GM12864 (cell line): Measurements from ENCODE around the gene TRAF7.
A peak's percentile ranks its signal among the peaks of the same experiment; 100 is the strongest.
"Not testable (repeated sequence)": the region's sequence is repeated elsewhere in the genome, so short reads cannot be mapped to it uniquely, and the experiment has no call there.

Source experiments
- DNase-seq: peaks from one replicate; pipeline ENCODE4 v3.0.0-alpha.2; 2011; ENCODE audit warnings: low read depth
- H3K4me3 ChIP-seq: 2 replicates; pipeline ENCODE4 v1.5.1; 2011; ENCODE audit warnings: mild to moderate bottlenecking, low read depth, low read length, control low read depth
- TF ChIP-seq, protein P1 (sequence below): IDR thresholded peaks from 2 replicates; pipeline ENCODE4 v1.5.1; 2011; ENCODE audit warnings: low read depth, mild to moderate bottlenecking, moderate library complexity, low read length, control low read depth, inconsistent platforms; ENCODE audit errors: missing control alignments

Gene TRAF7

DNA sequence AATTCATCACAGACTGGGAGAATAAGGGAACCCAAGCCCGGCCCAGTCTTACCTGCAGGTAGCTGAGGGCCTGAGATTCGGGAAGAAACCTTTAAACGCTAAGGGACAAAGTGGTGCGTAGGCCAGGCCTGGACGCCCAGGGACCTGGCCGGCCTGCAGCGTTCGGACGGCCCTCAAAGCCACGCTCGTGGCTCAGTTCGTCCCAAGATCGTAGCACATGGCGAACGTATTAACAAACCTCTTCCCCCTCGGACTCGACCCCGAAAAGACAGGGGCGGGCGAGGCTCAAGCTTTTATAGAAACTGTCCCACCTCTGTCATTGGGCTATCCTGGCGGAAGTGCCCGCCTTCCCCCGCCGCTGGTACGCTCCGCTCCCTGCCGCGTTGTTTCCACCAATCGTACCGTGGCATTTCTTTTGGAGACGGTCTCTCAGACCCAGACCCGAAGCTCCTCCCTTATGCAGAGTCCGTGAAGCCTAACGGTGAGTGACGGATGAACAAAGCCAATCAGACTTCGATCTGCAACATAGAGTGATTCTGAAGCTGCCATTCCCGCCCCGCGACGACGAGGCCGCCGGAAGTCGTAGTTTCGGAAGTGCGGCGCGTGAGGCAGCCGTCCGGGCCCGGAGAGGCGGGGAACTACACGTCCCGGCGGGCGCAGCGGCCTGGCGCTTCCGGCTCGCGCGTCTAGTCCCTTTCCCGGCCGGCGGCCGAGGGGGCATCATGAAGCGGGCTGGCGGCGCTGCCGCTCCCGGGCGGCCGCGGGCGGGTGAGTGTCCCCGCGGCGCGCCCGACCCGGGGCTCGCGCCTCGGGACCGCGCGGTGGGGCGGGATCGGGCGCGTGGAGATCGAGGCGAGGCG, at the start of gene TRAF7:
Gene TRAF7, plus strand, starts transcription at position 692 of the 860 bp plus-strand sequence. CDS start 8,139 bp downstream, outside the sequence.
- TF ChIP-seq, protein P1, sequence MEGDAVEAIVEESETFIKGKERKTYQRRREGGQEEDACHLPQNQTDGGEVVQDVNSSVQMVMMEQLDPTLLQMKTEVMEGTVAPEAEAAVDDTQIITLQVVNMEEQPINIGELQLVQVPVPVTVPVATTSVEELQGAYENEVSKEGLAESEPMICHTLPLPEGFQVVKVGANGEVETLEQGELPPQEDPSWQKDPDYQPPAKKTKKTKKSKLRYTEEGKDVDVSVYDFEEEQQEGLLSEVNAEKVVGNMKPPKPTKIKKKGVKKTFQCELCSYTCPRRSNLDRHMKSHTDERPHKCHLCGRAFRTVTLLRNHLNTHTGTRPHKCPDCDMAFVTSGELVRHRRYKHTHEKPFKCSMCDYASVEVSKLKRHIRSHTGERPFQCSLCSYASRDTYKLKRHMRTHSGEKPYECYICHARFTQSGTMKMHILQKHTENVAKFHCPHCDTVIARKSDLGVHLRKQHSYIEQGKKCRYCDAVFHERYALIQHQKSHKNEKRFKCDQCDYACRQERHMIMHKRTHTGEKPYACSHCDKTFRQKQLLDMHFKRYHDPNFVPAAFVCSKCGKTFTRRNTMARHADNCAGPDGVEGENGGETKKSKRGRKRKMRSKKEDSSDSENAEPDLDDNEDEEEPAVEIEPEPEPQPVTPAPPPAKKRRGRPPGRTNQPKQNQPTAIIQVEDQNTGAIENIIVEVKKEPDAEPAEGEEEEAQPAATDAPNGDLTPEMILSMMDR, result no peak
- DNase-seq, result peak; percentile 100
- H3K4me3 ChIP-seq, result peak within 1 kb of the TSS; percentile 98

DNA sequence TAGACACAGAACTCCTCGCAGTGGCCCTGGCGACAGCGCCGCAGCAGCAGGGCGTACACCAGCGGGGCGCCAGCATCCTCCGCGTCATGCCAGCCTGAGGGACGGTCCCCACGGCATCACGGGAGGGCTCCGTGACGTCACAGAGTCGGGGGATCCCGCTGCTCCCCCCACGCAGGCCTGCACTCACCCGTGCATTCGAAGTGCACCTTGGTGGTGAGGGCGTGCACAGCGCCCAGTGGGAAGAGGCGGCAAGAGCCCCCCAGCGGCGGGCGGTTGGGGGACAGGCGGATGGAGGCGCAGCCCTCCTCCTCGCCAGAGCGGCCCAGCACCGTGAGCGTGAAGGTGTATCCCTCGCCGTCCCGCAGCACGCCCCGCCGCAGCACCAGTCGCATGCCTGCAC, 49.4 kb upstream of the TRAF7 start:
- not testable (repeated sequence) for DNase-seq, H3K4me3 ChIP-seq

DNA sequence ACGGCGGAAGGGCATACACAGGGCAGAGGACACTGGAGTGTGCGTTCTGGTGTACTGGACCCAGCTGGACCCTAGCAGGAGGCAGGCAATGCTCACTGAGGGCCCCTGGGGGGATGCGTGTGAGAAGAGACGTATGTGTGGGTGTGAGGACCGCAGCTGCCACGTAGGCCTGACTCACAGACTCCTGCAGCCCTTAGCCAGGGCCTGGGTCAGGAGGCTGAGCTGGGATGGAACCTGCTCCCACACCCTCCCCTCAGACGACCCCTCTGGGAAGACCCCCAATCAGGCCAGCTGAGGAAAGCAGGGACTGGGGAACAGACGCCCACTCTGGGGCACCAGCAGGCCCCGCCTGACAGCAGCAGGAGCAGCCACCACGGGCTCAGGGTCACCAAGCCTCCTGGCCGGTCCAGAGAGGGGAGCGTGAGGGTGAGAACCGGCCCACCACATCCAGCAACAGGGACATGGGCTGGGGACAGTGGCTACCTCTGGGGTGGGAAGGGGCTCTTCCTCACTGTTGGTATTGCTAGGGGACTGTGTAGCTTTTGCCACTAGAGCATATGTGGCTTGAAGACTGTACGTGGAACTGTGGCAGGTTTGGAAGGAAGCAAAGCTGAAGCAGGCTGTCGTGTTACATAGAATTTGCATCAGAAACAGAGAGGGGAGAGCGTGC, 48.3 kb upstream of the TRAF7 start:
- not testable (repeated sequence) for DNase-seq, H3K4me3 ChIP-seq

DNA sequence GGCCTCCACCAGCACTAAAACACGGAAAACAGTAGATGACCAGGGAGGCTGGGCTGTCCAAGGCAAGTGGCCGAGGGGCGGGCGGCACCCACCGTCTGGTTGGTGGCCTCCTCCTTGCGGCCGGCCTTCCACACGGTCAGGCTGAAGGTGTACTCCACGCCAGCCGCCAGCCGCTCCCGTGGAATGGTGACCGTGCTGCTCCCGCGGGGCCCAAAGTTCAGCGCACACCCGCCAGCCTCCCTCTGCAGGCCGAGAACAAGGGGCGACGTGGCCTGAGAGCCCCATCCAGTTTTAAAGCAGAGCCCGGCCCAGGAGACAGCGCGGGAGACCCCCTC, 47.8 kb upstream of the TRAF7 start:
- DNase-seq, H3K4me3 ChIP-seq: not testable (repeated sequence)

DNA sequence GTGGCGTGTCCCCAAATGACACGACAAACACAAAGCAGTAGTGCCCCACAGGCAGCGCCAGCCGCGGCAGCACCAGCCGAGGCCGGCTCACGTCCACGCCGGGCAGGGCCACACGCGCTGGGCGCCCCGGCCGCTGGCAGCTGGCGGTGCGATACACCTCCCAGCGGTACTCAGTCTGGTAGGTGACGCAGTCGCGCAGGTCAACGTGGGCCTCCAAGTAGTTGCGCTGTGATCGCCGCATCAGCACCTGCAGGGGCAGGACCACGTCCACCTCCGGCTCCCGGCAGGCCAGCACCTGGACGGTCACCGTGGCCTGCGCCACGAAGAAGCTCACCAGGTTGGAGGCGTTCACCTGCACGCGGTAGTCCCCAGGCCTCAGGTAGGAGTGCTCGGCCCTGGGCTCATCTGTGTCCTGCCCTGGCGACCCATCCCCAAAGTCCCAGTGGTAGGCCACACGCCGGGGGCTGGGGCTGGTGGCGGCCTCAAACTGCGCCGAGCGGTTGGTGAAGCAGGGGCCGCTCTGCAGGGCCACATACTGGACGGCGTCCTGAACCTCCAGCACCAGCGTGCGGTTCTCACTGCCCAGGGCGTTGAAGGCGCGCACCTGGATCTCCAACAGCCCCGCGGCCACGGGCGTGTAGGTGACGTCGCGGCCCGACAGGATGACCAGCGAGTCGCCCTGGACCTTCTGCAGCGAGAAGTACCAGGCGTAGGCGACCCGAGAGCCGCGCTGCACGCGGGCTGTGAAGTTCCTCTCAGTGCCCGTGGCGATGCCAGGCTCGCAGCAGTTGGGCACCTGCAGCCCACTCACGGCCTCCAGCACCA, 46.9 kb upstream of the TRAF7 start:
- not testable (repeated sequence) for H3K4me3 ChIP-seq, DNase-seq

DNA sequence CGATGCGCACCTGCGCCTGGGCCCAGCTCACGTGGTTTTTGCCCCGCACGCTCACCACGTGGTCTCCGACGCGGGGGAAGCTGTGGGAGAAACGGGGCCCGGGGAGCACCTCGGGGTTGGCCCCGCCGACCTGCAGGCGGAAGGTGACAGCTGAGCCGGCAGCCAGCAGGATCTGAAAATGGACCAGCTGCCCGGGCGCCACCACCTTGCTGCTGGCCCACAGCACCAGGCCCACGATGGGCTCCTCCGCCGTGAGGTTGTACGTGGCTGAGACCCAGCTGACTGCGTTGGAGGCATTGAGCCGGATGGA, 46.4 kb upstream of the TRAF7 start:
- not testable (repeated sequence) for DNase-seq, H3K4me3 ChIP-seq

DNA sequence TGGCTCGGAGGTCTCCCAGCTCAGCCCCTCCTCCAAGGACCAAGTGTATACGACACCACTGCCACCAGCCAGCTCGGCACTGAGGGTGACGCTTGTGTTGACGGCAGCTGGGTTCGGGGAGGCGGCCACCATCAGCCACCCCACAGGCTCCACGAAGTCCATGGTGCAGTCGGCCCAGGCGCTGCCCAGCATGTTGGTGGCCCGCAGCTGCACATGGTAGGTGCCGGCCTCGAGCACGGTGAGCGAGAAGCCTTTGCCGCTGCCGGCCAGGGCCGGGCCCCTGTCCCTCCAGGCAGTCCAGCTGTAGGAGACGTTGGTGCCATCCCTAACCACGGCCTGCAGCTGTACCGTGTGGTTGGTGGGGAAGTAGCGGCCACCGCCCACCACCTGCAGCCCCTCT, 45.7 kb upstream of the TRAF7 start:
- DNase-seq, result not testable (repeated sequence)

DNA sequence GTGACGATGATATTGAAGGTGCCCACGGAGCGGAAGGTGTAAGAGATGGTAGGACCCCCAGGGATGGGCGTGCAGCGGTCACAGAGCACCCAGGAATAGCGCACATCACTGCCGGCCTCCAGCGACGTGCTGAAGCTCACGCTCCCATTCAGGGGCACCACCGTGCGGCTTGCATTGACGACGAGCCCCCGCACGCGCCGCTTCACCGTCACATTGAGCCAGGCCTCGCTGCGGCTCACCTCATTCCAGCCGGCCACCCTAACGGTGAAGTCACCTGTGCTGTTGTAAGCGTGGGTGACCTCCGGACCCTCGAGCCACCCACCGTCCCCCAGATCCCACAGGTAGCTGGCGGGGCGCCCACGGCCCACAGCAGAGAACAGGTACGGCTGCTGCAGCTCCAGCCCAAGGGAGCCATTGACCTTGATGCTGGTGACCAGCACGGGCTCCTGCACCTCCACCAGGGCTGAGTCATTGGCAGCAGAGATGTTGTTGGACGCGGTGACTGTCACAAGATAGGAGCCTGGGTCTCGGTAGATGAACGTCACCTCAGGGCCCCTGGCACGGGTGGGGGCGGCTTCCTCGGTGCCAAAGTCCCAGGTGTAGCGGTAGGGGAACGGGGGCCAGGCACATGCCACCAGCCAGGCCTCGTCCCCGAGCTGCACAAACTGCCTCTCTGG, 45.1 kb upstream of the TRAF7 start:
- not testable (repeated sequence) for H3K4me3 ChIP-seq, DNase-seq

More for the DNA sequence above, 45.7 kb upstream of the TRAF7 start:
- not testable (repeated sequence) for H3K4me3 ChIP-seq

DNA sequence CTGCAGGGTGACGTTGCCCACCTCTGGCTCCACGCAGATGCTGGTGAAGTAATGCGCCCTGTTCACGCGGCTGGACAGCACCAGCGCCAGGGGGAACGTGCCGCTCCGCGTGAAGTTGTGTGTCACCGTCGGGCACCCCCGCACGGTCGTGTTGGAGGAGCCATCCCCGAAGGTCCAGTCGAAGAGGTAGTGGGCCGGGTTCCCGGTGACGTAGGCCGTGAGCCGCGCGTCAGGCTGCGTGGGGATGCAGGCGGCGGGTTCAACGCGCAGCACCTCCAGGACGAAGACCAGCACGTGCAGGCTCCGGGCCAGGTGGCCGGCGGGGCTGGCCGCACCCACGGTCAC, 44.6 kb upstream of the TRAF7 start:
- not testable (repeated sequence) for DNase-seq, H3K4me3 ChIP-seq

DNA sequence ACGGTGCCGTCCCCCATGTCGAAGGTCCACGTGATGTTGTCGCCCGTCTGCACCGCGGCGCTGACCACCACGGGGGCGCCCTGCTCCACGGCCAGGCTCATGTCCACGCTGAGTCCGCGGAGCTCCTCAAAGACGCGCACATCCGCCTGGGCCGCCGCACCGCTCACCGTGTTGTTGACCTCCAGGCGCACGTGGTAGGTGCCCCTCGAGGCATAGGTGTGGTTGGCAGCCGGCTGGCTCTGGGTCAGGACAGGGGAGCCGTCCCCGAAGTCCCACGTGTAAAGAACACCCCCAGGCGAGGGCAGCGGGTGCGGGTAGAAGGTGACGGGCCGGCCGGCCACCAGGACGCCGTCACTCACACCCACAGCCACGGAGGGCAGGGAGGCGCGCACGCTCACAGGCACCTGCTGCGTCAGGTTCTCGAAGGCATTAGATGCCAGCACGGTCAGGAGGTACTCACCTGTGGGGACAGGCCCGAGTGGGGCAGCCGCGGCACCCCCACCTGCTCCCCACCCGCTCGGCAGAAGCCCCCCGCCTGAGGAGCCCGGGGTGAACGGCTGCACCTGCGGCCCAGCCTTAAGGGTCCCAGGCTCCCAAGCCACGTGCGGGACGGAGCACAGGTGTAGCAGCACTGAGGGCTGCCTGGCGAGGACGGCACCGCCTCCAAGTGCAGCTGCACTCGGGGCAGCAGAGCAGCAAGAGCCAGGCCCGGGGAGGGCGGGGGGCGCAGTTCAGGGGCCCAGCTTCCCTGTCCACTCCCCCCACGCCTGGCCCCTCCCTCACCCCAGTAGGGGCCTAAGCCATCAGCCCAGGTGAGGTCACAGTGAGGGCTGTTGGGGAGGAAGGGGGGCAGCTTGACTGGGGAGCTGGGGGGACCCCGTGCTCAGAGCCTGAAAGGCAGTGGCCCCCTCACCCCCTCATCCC, 43.9 kb upstream of the TRAF7 start:
- not testable (repeated sequence) for DNase-seq

DNA sequence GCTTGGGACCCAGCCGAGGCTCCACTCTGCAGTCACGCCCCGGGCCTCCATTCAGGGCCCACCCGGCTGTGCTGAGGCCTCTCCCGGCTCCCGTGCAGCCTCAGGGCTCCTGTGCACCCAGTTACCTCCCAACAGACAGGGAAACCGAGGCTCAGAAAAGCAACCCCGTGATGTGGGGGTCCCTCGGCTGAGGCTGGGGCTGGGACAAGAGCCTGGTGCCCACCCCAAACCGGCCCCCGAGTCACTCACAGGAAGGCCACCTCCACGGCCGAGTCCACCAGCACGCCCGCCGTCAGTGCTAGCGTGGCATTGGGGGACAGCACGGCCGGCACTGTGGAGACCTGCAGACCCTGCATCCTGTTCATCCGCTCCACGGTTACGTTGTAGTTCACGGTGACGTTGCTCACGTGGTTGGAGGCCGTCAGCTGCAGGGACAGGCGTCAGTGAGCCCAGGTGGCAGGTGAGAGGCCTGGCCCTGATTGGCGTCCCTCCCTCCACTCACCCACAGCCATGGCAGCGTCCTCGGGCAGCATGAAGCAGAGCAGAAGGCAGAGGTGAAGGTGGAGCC, 43.0 kb upstream of the TRAF7 start:
- H3K4me3 ChIP-seq, DNase-seq: not testable (repeated sequence)

More for the DNA sequence above, 43.9 kb upstream of the TRAF7 start:
- H3K4me3 ChIP-seq, result not testable (repeated sequence)

DNA sequence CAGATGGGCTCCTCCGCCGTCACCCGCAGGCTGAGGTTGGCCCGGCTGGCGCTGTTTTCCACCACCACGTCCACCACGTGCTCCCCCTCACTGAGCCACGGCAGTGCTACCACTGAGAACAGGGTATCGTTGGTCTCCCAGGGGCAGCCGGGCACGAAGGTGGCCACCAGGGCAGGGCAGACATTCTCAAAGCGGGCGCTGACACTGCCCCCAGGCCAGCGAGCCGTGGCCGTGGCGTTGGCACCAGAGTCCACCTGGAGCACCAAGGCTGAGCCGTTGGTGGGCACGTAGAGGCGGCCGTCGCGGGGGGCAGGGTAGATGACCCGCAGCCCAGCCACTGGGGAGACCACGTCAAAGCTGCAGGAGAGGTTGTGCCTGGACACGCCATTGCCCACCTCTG, 41.4 kb upstream of the TRAF7 start:
- not testable (repeated sequence) for DNase-seq

DNA sequence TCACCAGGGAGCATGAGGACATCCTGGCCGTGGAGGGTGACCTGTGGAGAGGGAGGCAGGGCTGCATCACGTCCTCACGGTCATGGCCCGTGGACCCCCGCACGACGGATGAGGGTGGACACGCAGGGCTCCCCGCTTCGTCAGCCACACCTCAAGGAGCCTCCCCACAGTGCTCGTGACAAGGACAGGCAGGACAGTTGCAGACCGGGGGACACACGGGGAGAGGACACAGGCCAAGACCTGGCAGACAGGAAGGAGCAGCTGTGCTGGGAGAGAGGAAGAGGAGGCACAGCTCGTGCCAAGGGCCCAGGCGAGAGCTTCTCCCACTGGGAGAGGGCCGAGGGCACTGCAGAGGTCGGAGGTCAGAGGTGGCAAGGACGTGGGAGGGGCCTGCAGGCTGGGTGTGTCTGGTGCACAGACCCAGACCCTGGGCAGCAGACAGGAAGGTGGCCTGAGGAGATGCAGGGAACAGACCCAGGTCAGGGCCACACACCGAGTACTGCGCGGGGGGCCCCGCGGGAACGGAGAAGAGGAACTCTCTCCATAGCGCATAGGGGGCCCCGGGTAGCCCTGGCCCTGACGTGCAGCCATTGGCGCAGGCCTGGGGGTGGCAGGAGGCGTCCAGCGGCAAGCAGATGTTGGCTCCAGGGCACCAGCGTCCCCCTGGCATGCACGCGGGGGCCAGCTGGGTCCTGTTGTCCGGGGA, 40.5 kb upstream of the TRAF7 start:
- H3K4me3 ChIP-seq, DNase-seq: not testable (repeated sequence)

More for the DNA sequence above, 41.4 kb upstream of the TRAF7 start:
- H3K4me3 ChIP-seq, result not testable (repeated sequence)
